Cardiac septum (tissue), 1 donor: ENCODE measurements around the gene BGLAP. TPM values are rescaled to one million over a fixed set of nuclear protein-coding genes. Genes with fewer than 3 reads are reported as not detected.

Source experiments
- DNase-seq: peaks from one replicate; pipeline ENCODE4 v3.0.0-alpha.2; 2020; ENCODE audit warnings: low spot score
- intact Hi-C: fragments of 100-400 bp; cut with DNase I; formaldehyde crosslinking; loops from one replicate; pipeline ENCODE4 v1.14.0; 2022
- total RNA-seq: library from RNA; stranded (reverse); fragmentation: NEBNext Ultra II Directional; extraction: Animal tissue kit (Norgen Biotek cat#: 25700); gene quantifications from one replicate; pipeline ENCODE4 v1.2.1, GENCODE V29; 2021
- donor health status: DM: no; HTN: no; CAD: no.

The BGLAP gene
- total RNA-seq, 1 donor from 2014 or later, result 0.78 TPM

DNA sequence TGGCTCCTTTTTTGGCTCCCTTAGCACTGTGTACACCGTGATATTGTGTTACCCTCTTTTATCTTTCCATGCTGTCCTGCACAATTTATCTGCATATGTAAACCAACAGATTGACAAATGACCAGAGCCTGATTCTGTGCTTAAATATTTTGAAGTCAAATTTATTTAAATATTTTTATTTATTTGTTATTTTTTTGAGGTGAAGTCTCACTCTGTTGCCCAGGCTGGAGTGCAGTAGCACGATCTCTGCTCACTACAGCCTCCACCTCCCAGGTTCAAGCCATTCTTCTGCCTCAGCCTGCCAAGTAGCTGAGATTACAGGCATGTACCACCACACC, 16.3 kb upstream of the BGLAP start:
- DNase-seq, result no peak
- intact Hi-C loops, result loop anchor here (1.0 to 2.0 kb wide), 3 partner anchors 79 to 135 kb away; no protein-coding TSS in a partner anchor

DNA sequence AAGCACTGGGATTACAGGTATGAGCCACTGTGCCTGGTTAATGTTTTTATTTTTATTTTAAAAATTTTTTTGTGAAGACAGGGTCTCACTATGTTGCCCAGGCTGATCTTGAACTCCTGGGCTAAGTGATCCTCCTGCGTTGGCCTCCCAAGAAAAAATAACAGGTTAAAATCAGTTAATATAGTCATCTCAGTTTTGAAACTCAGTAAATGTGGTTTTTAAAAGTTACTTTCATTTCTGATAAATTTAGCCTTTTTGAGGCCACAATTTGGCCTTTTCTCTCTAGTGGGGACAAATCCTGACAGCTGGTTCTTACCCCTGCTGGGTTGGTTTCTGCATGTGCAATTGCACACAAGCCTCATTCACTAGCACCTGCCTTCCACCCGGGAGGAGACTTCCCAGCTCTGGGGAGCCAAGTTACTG, 15.9 kb upstream of the BGLAP start:
- intact Hi-C loops, result no loop called here
- no peak for DNase-seq

DNA sequence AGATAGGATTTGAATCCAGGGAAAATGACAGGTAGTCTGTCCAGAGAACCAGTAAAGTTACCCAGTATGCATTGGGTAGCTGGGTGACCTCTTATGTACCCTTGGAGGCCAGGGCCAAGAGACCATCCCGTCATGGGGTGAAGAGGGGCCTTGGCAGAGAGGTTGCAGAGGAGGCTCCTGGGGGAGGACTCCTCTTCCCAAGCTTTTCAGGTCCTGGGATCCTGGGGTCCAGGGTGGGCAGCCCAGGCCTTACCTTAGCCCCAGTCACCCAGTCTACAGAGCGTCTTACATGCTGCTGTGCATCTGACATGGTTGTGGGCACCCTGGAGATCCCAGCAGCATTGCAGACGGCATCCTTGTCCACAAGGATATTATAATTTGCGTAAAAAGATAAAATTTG, 15.2 kb upstream of the BGLAP start:
- DNase-seq, result no peak
- intact Hi-C loops, result no loop called here

DNA sequence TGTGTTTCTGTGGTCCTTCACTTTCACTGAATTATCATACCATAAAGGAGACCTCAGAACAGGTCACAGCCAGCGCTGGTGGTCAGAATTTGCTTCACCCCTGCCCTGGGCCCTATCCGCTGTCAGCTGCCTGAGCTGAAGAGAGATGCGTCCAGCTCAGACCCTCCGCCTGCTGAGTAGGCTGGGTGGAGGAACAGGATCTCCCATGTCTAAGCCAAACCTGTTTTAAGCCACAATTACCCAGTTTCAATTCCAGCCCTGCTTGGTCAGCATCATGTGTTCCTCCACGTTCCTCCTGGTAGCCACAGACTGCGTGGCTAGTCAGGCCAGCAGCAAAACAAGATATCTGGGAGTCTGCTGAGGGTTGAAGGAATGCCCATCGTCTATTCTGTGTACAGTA, 13.5 kb upstream of the BGLAP start:
- intact Hi-C loops, result no loop called here
- no peak for DNase-seq

DNA sequence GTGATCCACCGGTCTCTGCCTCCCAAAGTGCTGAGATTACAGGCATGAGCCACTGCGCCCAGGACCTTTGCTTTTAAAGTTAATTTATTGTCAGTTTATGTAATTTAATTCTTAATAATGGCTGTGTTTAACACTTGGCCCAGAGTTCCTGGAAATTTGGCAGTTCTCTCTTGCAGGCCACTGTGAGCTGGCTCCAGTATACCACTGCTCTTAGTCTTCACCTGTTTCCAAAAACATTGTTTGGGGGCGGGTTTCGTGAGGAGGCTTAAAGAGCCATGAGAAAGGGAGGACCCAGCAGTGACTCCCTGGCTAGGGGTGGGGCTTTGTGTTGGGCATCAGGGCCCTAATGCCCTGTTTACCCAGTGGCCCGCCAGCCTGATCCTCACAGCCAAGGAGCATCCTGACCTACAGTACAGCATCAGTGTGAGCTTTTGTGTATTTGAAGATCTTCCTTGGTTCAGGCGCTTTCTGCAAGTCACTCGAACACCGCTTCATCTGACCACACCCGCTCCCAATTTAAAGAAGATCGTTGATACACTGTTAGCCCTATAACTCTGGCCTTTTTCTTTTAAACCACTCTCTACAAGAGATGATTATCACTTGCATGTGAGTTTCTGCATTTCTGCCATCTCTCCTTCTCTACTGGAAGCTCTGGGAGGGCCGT, 12.0 kb upstream of the BGLAP start:
- intact Hi-C loops, result no loop called here
- DNase-seq, result no peak

DNA sequence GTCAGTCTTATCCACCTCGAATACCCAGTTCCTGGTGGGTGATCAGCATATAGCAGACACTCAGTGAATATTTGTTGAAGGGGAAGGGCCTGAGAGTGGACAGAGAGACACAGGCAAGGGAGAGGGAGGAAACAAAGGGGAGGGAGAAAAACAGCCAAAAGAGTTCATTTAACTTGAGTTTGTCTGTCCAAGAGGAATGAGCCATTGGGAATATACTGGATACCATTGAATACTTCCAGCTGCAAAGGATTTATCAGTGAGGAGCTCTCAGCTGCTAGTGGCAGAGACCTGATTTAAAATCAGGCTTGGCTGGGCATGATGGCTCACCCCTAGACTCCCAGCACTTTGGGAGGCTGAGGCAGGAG, 11.5 kb upstream of the BGLAP start:
- no peak for DNase-seq
- intact Hi-C loops, result no loop called here

DNA sequence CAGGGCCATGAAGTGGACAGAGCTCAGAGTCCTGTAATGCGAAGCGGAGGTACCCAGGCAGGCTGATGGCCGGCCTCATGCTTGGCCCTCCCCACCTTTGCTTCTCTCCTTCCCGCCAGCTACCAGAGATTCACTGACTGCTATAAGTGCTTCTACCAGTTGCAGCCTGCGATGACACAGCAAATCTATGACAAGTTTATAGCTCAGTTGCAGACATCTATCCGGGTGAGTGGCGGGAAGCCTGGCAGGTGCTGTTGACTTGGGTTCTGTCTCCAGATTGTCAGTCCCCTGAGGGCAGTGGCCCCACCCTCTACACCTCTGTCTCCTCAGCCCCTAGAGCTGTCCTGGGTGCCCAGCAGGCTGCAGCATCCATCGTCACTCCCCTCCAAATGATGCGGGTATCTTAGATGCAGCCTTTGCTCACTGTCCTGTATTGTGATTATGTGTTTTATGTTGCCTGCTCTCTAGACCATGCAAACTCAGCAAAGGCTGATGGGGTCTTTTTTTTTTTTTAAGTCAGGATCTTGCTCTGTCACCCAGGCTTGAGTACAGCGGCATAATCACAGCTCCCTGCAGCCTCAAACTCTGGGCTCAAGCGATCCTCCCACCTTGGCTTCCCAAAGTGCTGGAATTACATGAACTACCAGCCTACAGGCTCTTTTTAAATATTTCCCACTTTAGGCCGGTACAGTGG, 9.6 kb upstream of the BGLAP start:
- no peak for DNase-seq
- intact Hi-C loops, result no loop called here

DNA sequence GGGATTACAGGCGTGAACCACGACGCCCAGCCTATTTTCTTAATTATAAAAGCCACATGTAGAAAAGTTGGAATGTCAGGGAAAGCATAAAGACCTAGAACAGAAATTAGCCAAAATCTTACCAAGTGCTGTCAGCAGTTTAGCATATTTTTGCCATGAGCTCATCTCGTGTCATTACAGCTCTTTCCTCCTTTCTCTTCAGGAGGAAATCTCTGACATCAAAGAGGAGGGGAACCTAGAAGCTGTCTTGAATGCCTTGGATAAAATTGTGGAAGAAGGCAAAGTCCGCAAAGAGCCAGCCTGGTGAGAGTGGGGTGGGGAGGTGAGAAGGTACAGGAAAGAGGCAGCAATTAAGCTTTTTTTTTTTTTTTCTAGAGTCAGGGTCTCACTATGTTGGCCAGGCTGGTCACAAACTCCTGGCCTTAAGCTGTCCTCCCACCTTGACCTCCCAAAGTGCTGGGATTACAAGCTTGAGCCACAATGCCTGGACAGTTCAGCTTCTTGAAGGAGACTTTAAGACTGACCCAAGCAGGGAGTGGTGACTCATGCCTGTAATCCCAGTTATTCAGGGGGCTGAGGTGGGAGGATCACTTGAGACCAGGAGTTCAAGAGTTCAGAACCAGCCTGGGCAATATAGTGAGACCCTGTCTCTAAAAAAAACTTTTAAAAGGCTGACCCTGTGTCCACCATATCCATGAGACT, 8.4 kb upstream of the BGLAP start:
- no peak for DNase-seq

DNA sequence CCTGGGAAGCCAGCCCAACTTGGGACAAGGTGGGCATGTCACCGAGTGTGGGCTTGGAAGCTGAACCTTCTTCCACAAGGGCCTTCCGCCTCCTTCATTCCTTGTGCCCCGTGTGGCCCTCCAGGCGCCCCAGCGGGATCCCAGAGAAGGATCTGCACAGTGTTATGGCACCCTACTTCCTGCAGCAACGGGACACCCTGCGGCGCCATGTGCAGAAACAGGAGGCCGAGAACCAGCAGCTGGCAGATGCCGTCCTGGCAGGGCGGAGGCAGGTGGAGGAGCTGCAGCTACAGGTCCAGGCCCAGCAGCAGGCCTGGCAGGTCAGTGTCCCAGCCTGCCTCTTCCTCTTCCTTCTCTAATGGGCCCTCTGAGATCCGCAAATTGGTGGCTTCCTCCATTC, 5.8 kb upstream of the BGLAP start:
- intact Hi-C loops, result no loop called here
- no peak for DNase-seq

More for the DNA sequence above, 8.4 kb upstream of the BGLAP start:
- intact Hi-C loops, result no loop called here

DNA sequence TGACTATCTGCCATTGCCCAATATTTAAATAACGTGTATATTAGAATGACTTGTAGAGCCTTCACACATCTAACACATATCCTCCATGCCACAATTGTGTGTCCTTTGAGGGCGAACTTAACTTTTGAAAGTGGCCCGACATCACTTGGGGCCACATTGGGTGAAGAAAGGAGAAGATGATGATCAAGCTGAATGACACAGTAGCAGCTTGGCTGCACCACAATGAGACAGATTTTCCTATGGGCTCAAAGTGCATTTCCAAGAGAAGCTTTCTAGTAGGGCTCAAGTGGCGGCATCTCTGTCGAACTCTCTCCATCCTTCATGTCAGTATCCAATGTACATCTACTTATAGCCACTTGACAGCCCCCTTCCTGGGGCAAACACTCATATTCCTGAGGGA, 3.7 kb upstream of the BGLAP start:
- DNase-seq, result no peak
- intact Hi-C loops, result no loop called here

DNA sequence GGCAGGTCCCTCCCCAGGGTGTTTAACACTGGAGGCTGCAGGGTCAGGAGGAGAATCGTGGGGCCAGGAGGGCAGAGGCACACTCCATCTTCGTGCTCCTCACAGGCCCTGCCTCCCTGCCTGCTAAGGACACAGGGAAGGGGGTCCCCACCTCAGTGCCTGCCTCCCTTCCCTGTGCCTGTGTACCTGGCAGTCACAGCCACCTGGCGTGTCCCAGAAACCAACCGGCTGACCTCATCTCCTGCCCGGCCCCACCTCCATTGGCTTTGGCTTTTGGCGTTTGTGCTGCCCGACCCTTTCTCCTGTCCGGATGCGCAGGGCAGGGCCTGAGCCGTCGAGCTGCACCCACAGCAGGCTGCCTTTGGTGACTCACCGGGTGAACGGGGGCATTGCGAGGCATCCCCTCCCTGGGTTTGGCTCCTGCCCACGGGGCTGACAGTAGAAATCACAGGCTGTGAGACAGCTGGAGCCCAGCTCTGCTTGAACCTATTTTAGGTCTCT, 623 bp upstream of the BGLAP start:
- no peak for DNase-seq

DNA sequence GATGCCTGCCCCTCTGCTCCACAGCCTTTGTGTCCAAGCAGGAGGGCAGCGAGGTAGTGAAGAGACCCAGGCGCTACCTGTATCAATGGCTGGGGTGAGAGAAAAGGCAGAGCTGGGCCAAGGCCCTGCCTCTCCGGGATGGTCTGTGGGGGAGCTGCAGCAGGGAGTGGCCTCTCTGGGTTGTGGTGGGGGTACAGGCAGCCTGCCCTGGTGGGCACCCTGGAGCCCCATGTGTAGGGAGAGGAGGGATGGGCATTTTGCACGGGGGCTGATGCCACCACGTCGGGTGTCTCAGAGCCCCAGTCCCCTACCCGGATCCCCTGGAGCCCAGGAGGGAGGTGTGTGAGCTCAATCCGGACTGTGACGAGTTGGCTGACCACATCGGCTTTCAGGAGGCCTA, 754 bp downstream of the BGLAP start:
- no peak for DNase-seq
- intact Hi-C loops, result no loop called here

More for the DNA sequence above, 623 bp upstream of the BGLAP start:
- intact Hi-C loops, result no loop called here

DNA sequence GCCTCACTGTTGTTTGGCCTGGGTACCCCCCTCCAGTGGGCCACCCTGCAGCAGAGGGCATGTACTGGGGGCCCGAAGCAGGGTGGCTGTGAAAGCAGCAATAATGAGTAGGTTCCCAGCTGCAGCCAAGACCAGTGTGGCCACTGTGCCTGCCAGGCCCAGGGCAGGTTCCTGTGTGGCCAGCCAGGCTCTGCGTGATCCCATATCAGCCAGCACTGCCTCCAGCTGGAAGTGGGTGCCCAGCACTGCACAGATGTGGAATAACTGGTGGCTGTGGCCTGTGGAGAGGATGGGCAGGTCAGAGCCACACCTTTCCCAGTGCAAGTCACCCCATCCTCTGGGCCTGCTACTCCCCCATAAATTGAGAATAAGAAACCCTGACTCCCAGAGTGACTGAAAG, 2.1 kb downstream of the BGLAP start:
- no peak for DNase-seq
- intact Hi-C loops, result no loop called here

DNA sequence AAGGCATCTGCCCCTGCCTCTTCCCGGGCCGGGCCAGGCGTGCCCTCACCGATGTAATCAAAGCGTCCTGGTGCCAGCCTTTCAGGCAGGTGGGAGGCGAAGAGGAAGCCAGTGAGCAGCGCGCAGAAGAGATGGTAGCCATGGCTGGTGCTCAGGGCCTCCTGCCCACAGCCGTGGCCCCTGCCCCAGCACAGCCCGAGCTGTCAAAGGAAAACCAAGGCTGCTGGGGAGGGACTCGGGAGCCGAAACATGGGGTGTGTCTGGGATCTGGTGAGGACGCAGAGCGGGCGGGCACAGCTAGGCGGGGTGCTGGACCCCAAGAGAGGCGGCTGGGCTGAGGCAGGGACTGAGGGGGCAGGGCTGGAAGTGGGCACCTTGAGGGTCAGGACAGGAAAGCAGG, 2.7 kb downstream of the BGLAP start:
- DNase-seq, result no peak
- intact Hi-C loops, result no loop called here

DNA sequence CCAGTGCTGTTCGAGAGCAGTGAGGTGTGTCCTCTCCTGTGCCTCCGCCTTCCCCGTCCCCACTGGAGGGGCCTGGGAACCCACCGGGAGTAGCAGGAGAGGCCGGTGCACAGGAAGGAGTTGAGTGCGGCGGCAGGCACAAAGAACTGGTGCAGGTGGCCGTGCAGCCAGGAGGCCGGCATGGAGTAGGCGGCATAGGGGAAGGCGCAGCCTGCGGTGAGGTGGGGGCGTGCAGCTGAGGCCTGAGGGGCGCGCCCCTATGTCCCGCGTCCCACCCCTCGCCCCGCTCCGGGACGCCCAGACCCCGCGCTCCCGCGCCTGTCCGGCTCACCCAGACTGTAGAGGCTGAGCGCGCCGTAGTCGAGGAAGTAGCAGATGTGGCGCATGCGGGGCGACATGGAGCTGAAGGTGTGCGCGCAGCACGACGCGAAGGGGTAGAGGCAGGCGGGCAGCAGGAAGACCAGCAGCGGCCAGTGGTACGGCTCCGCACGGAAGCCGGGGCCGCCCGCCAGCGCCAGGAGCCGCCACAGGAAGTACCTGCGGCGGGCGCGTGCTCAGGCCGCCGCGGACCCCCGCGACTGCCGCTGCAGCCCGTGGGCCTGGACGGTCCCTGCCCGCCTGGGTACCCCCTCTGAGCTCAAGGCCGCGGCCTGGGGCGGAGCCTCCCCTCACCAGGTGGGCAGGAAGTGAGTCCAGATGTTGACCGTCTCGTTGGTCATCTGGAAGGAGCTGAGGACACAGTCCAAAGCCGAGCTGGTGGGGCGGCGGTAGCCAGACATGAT, 3.7 kb downstream of the BGLAP start:
- intact Hi-C loops, result no loop called here
- DNase-seq, result no peak

DNA sequence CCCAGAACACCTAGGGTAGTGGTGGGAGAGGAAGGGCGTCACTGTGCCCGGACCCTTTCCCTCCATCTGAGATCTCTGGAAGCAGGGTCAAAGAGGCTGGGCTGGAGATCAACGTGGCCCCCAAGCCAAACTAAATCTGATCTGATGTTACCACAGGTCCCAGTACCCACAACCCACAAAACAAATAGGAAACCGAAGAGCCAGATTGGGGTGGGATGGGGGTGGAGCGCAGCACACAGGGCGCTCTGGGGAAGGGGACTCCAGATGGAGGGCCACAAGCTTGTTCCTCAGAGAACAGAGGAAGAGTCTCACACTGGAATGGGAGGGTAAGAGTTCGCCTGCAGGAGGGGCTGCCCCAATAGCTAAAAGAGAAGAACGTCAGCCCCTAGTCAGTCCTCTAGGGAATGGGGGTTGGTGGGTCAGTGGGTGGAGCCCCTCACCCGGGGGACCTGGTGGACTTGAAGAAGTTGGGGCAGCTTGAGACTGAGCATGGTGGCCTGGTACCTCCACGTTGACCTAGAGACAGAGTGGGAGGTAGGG, 4.3 kb downstream of the BGLAP start:
- intact Hi-C loops, result no loop called here

DNA sequence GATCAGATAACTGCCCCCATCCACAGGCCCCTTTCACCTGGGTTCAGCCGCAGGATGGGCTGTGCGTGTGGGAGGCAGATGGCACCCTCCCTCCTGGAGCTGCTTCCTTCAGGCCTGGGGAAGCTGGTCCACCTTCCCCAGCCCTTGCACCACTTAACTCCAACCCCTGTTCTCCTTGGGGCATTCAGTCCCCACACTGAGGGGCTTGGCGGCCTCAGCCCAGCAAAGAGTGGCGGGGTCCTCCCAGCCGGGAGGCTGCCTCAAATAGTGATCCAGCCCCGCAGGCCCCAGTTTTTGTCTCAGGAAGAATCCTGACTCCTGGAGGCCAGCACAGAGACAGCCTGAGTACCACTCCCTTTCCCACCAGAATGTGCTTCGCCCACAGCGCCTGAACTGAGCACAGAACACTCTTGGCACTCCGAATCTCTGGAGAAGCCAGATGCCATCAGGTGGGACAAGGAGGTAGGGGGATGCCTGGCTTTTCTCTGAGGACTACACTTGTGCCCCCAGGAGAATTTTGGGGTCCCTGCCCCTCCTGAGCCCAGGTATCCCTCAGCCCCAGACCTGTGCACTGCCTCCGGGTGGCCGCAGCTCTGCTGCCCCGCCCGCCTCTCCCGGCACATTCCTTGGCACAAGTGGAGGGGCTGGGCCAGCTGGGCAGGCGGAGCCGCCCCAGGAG, 4.9 kb downstream of the BGLAP start:
- no peak for DNase-seq

More for the DNA sequence above, 4.3 kb downstream of the BGLAP start:
- DNase-seq, result no peak

DNA sequence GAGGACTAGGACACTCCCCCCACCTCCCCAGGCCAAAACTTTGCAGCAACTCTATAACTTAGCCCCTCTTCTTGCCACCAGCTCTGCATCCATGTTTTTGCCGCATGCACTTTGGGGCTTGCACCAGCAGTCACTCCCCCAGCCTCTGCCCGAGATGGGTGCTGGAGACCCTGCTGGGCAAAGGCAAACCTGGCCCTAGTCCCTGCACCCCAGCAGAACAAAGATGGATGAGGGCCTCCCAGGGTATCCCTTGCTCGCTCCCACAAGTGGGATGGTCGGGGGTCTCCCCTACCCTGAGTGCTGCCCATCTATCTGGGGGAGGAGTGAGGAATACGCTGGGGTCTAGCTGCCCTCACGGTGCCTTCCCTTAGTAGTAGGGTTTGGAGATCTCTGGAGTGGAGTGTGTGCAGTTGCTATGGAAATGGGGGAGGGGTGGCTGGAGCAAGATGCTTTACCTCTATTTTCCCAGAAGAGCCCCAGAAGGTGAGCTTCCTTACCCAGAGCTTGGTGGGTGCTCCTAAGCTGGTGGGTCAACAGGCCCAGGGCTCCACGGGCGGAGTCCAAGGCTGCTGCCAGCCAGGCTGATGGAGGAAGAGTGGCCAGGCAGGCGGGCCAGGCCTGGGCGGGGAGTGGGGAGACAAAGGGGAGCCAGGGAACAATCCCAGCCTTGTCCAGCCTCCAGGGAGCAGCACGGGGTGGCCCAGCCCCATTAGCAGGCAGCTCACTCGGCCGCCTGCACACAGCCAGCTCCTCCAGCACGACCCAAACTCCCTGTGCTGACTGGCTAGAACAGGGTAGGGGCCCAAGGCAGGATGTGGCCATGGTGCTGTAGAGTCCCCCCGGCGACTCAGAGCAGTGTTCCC, 5.7 kb downstream of the BGLAP start, which contains the start of gene PAQR6:
Gene PAQR6, minus strand, starts transcription at position 597 of the 863 bp plus-strand sequence. CDS start 1,325 bp downstream, outside the sequence.
- intact Hi-C loops, result no loop called here
- DNase-seq, result no peak

More for the DNA sequence above, 4.9 kb downstream of the BGLAP start:
- intact Hi-C loops, result no loop called here
